Measurements from ENCODE around the gene TPP2. TPM values are rescaled to one million over a fixed set of nuclear protein-coding genes. Genes with fewer than 3 reads are reported as not detected.

TPP2 gene
- total and polyA plus RNA-seq, 2 donors from 2014 or later = 14.7 to 42.2 TPM

- Histone ChIP-seq H3K9ac (ENCODE audit: low read length in 3 of 3) (no peak overlapping the region), H3K36me3 (ENCODE audit: control insufficient read depth in 2 of 3, insufficient read depth in 3 of 3, low read length in 3 of 3) (no peaks in the 10 kb centered on the region), H3K4me3 (ENCODE audit: low read length in 3 of 3) (no peak overlapping the region), H3K4me1 (ENCODE audit: control insufficient read depth in 2 of 3, insufficient read depth in 2 of 3, low read depth in 1 of 3, low read length in 3 of 3) (no peaks in the 10 kb centered on the region), H3K9me3 (ENCODE audit: control insufficient read depth in 2 of 3, insufficient read depth in 1 of 3, low read length in 3 of 3) (peaks cover 0 to 5% (median 0%) of the 10 kb centered on the region in 3 donors), H3K27ac (ENCODE audit: low read depth in 2 of 2, low read length in 2 of 2) (no peak overlapping the region), H3K27me3 (ENCODE audit: control insufficient read depth, insufficient read depth, low read length) (no peaks in the 10 kb centered on the region)
- DNase-seq = no peak
- no peak for FAIRE-seq
- intact Hi-C loops (cut with DNase I) = no loop called here
- TF ChIP-seq CTCF (IDR thresholded peaks at IDR 0.05; ENCODE audit: borderline replicate concordance, extremely low read depth, insufficient read depth) = no peak
Observed at GRCh38 chr13:102697929-102698648, 101.3 kb downstream of the TPP2 start.

GRCh38 chr13:102698649-102698980 is 101.8 kb downstream of the TPP2 start:
- FAIRE-seq (no peak), DNase-seq (no peak)
- Histone ChIP-seq H3K4me3 (ENCODE audit: low read length in 3 of 3) (no peak overlapping the region), H3K36me3 (ENCODE audit: control insufficient read depth in 2 of 3, insufficient read depth in 3 of 3, low read length in 3 of 3) (no peaks in the 10 kb centered on the region), H3K27ac (ENCODE audit: low read depth in 2 of 2, low read length in 2 of 2) (no peak overlapping the region), H3K9me3 (ENCODE audit: control insufficient read depth in 2 of 3, insufficient read depth in 1 of 3, low read length in 3 of 3) (peaks cover 0 to 5% (median 0%) of the 10 kb centered on the region in 3 donors), H3K27me3 (ENCODE audit: control insufficient read depth, insufficient read depth, low read length) (no peaks in the 10 kb centered on the region), H3K9ac (ENCODE audit: low read length in 3 of 3) (no peak overlapping the region), H3K4me1 (ENCODE audit: control insufficient read depth in 2 of 3, insufficient read depth in 2 of 3, low read depth in 1 of 3, low read length in 3 of 3) (no peaks in the 10 kb centered on the region)
- no peak for TF ChIP-seq CTCF (IDR thresholded peaks at IDR 0.05; ENCODE audit: borderline replicate concordance, extremely low read depth, insufficient read depth)
- intact Hi-C loops (cut with DNase I) = no loop called here

DNA sequence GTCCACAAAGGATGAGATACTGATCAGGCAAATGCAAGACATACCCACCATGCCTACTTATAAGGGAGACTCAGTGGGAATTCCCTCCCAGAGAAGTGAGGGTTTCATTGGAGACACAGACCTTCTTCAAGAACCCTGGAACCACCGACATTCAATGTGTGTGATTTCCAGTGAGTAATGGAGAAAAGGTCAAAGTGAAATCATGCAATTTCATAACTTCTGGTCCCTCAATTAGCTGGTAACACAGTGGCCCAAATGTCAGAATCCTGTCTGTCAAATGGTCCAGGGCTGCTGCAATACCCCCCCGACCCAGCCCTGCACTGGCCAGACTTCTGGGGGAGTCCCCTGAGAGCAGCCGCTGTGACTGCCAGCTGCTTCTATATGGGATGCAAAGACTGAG is 102.7 kb downstream of the TPP2 start:
- Histone ChIP-seq H3K36me3 (ENCODE audit: control insufficient read depth in 2 of 3, insufficient read depth in 3 of 3, low read length in 3 of 3) (no peaks in the 10 kb centered on the region), H3K4me1 (ENCODE audit: control insufficient read depth in 2 of 3, insufficient read depth in 2 of 3, low read depth in 1 of 3, low read length in 3 of 3) (no peaks in the 10 kb centered on the region), H3K9ac (ENCODE audit: low read length in 3 of 3) (no peak overlapping the region), H3K9me3 (ENCODE audit: control insufficient read depth in 2 of 3, insufficient read depth in 1 of 3, low read length in 3 of 3) (peaks cover 0 to 5% (median 0%) of the 10 kb centered on the region in 3 donors), H3K27me3 (ENCODE audit: control insufficient read depth, insufficient read depth, low read length) (no peaks in the 10 kb centered on the region), H3K4me3 (ENCODE audit: low read length in 3 of 3) (no peak overlapping the region), H3K27ac (ENCODE audit: low read depth in 2 of 2, low read length in 2 of 2) (no peak overlapping the region)
- TF ChIP-seq CTCF (IDR thresholded peaks at IDR 0.05; ENCODE audit: borderline replicate concordance, extremely low read depth, insufficient read depth) = no peak
- intact Hi-C loops (cut with DNase I) = no loop called here
- DNase-seq = no peak
- FAIRE-seq = no peak
